Keratinocyte (primary cell): ENCODE measurements around the gene LDLRAD4. TPM values are rescaled to one million over a fixed set of nuclear protein-coding genes. Genes with fewer than 3 reads are reported as not detected.

Experiments
- DNase-seq: peaks from one replicate; pipeline ENCODE4 v3.0.0-alpha.2; 2011; ENCODE audit warnings: low read depth, missing footprints, low spot score
- FAIRE-seq: peaks from 2 replicates; lab custom pipeline; 2011; peaks lifted over from hg19 to GRCh38; lab: Jason Lieb, UNC
- H2AFZ ChIP-seq: 2 replicates; pipeline ENCODE4 v1.6.0; 2012; ENCODE audit warnings: low read length, control low read depth, inconsistent platforms; ENCODE audit not compliant: control insufficient read depth
- H3K27ac ChIP-seq: 2 replicates; pipeline ENCODE4 v1.5.1; 2011; ENCODE audit warnings: low read length; ENCODE audit not compliant: control insufficient read depth, insufficient read depth
- H3K27me3 ChIP-seq: 3 replicates; pipeline ENCODE4 v1.6.0; 2011; ENCODE audit warnings: low read length; ENCODE audit not compliant: control insufficient read depth, insufficient read depth; ENCODE audit errors: extremely low read depth
- H3K36me3 ChIP-seq, 2 experiments: 2 replicates in 1 of 2; 3 replicates in 1 of 2; pipeline ENCODE4 v1.5.1; 2011; ENCODE audit warnings: low read length in 2 of 2, mild to moderate bottlenecking in 1 of 2; ENCODE audit not compliant: control insufficient read depth in 2 of 2, insufficient read depth in 2 of 2; ENCODE audit errors: extremely low read depth in 1 of 2
- H3K4me1 ChIP-seq: 3 replicates; pipeline ENCODE4 v1.5.1; 2011; ENCODE audit warnings: low read length; ENCODE audit not compliant: control insufficient read depth, insufficient read depth; ENCODE audit errors: extremely low read depth
- H3K4me2 ChIP-seq: 3 replicates; pipeline ENCODE4 v1.6.0; 2011; ENCODE audit warnings: low read depth, low read length; ENCODE audit not compliant: control insufficient read depth, insufficient read depth; ENCODE audit errors: extremely low read depth
- H3K4me3 ChIP-seq, 3 experiments: fragments of 200-600 bp in 1 of 3; sonication (generic) in 1 of 3; 2 replicates in 2 of 3; 3 replicates in 1 of 3; pipeline ENCODE4 v1.5.1; 2011 to 2016; ENCODE audit warnings: low read length in 3 of 3, mild to moderate bottlenecking in 3 of 3, control low read depth in 2 of 3, inconsistent platforms in 1 of 3, low read depth in 1 of 3, mixed read lengths in 1 of 3, mixed run types in 1 of 3, moderate library complexity in 1 of 3; ENCODE audit not compliant: control insufficient read depth in 2 of 3, insufficient read depth in 2 of 3; ENCODE audit errors: extremely low read depth in 1 of 3
- H3K79me2 ChIP-seq: 2 replicates; pipeline ENCODE4 v1.6.0; 2012; ENCODE audit warnings: low read length; ENCODE audit not compliant: control insufficient read depth, insufficient read depth
- H3K9ac ChIP-seq: 3 replicates; pipeline ENCODE4 v1.6.0; 2011; ENCODE audit warnings: low read length; ENCODE audit not compliant: control insufficient read depth, insufficient read depth; ENCODE audit errors: extremely low read depth
- H3K9me1 ChIP-seq: 3 replicates; pipeline ENCODE4 v1.6.0; 2011; ENCODE audit warnings: low read length; ENCODE audit not compliant: control insufficient read depth, insufficient read depth; ENCODE audit errors: extremely low read depth
- H3K9me3 ChIP-seq: 2 replicates; pipeline ENCODE4 v1.5.1; 2012; ENCODE audit warnings: low read depth, low read length; ENCODE audit not compliant: control insufficient read depth
- H4K20me1 ChIP-seq: 3 replicates; pipeline ENCODE4 v1.6.0; 2011; ENCODE audit warnings: low read length; ENCODE audit not compliant: control insufficient read depth, insufficient read depth; ENCODE audit errors: extremely low read depth
- EZH2 ChIP-seq: IDR thresholded peaks from one replicate; pipeline ENCODE4 v1.6.1; 2012; ENCODE audit warnings: inconsistent platforms, mild to moderate bottlenecking, low read length, moderate library complexity
- dilution Hi-C: fragments of 300-500 bp; cut with MboI; formaldehyde crosslinking; loops from one replicate; pipeline ENCODE4 v1.7.0; 2020; ENCODE audit warnings: low sequenced_read_pairs; ENCODE audit not compliant: extremely low pct_ligation_motif_present
- polyA plus RNA-seq, 5 experiments: library from polyadenylated mRNA; depleted of rRNA in 3 of 5; stranded (reverse) in 3 of 5; stranded (forward) in 1 of 5; unstranded in 1 of 5; fragments of >200 nt; gene quantifications; 1 replicate in 1 of 5; 2 replicates in 3 of 5; 3 replicates in 1 of 5; pipeline versions ENCODE4 v1.2.1 to v1.2.3, GENCODE V29; 2011 to 2012; ENCODE audit warnings: missing spikeins in 2 of 5, low read depth in 1 of 5, low replicate concordance in 1 of 5
- TF ChIP-seq, protein P1 (sequence below), 3 experiments: IDR thresholded peaks in 1 of 3; conservative IDR thresholded peaks in 1 of 3; optimal IDR thresholded peaks in 1 of 3; 2 replicates in 2 of 3; 3 replicates in 1 of 3; pipeline versions ENCODE3 to v1.5.1; 2011; ENCODE audit warnings: low read length in 3 of 3, mild to moderate bottlenecking in 3 of 3, moderate library complexity in 2 of 3, control low read depth in 1 of 3, inconsistent platforms in 1 of 3; ENCODE audit not compliant: insufficient read depth in 2 of 3; ENCODE audit errors: extremely low read depth in 1 of 3

LDLRAD4 gene
- polyA plus RNA-seq, 1 donor (not counting 4 experiments of a cell fraction or from before 2014, with no cell fraction given) = not detected

DNA sequence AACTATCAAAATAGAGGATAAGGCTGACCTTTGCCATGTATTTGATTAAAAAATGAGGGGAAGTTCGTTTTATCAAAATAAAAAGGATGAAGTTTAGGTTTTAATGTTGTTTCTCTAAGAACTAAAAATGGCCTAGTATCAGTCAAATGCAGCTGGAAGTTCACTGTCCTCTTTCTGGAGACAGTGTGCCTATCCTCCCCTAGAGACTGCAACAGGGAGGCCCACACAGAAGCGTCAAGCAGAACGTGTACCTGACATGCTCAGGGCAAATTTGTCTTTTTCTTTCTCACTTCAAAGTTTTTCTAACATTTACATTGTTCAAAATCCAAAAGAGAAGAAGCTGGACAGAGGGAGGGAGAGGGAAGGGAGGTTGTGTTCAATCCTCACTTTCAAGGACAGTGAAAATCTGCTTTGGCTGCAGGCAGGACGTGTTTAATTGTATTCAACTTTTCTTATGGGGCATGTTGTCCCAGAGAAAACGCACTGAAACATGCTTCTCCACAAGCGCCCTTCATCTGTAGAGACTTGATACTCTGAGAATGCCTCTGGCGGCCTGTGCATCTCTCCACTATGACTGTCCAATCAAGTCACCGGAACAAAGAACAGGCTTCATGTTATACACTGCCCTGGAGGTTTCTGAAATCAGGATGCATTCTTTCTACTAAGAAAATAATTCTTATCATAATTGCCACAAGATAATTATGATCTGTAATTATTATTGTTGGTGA, 442.7 kb downstream of the LDLRAD4 start:
- H3K79me2 ChIP-seq = no peaks in the 10 kb centered on the region
- H3K9me1 ChIP-seq = no peaks in the 10 kb centered on the region
- no peaks in the 10 kb centered on the region for H3K4me1 ChIP-seq
- H3K4me3 ChIP-seq = no peak overlapping the region
- H3K36me3 ChIP-seq = peaks cover 0 to 3% of the 10 kb centered on the region in 2 experiments
- DNase-seq (no peak), FAIRE-seq (no peak)
- H4K20me1 ChIP-seq = no peaks in the 10 kb centered on the region
- no peak overlapping the region for H3K9ac ChIP-seq
- no peaks in the 10 kb centered on the region for H3K9me3 ChIP-seq
- dilution Hi-C loops = no loop called here
- H3K27ac ChIP-seq = no peak overlapping the region
- no peak for TF ChIP-seq EZH2
- TF ChIP-seq, protein P1, sequence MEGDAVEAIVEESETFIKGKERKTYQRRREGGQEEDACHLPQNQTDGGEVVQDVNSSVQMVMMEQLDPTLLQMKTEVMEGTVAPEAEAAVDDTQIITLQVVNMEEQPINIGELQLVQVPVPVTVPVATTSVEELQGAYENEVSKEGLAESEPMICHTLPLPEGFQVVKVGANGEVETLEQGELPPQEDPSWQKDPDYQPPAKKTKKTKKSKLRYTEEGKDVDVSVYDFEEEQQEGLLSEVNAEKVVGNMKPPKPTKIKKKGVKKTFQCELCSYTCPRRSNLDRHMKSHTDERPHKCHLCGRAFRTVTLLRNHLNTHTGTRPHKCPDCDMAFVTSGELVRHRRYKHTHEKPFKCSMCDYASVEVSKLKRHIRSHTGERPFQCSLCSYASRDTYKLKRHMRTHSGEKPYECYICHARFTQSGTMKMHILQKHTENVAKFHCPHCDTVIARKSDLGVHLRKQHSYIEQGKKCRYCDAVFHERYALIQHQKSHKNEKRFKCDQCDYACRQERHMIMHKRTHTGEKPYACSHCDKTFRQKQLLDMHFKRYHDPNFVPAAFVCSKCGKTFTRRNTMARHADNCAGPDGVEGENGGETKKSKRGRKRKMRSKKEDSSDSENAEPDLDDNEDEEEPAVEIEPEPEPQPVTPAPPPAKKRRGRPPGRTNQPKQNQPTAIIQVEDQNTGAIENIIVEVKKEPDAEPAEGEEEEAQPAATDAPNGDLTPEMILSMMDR (optimal IDR thresholded peaks at IDR 0.05 in 1 of 3, IDR thresholded peaks at IDR 0.05 in 1 of 3, conservative IDR thresholded peaks at IDR 0.05 in 1 of 3; ENCODE audit: extremely low read depth in 1 of 3, insufficient read depth in 2 of 3, low read length in 3 of 3) = no peak
- no peak overlapping the region for H2AFZ ChIP-seq
- no peaks in the 10 kb centered on the region for H3K27me3 ChIP-seq
- H3K4me2 ChIP-seq = no peak overlapping the region

DNA sequence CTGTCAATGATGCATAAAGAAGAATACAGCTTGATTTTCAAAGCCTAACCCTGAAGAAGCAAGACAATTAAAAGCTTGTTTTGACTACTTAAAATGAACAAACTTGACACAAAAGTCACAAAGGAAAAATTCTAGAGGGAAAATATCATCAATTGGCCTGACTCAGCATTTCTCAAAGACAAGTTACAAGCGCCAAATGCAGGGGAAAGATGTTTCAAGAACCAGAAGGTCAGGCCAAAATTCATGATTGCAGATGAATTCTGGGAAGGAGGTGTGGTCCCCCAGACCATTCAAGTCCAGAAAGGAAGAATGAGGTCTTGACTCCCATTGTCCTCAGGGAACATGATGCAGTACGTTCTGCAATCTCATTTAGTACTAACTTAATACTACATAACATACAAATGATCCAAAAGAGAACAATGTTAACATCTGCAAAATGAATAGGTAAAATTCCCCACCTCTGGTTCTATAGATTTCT, 443.3 kb downstream of the LDLRAD4 start:
- H3K27ac ChIP-seq = no peak overlapping the region
- no peak overlapping the region for H3K4me2 ChIP-seq
- H3K4me1 ChIP-seq = no peaks in the 10 kb centered on the region
- H3K4me3 ChIP-seq = no peak overlapping the region
- no peaks in the 10 kb centered on the region for H4K20me1 ChIP-seq
- H2AFZ ChIP-seq = no peak overlapping the region
- TF ChIP-seq, protein P1 (optimal IDR thresholded peaks at IDR 0.05 in 1 of 3, IDR thresholded peaks at IDR 0.05 in 1 of 3, conservative IDR thresholded peaks at IDR 0.05 in 1 of 3; ENCODE audit: extremely low read depth in 1 of 3, insufficient read depth in 2 of 3, low read length in 3 of 3) = no peak
- no peak for TF ChIP-seq EZH2
- dilution Hi-C loops = no loop called here
- peaks cover 0 to 3% of the 10 kb centered on the region in 2 experiments for H3K36me3 ChIP-seq
- DNase-seq (no peak), FAIRE-seq (no peak)
- no peaks in the 10 kb centered on the region for H3K9me3 ChIP-seq
- H3K79me2 ChIP-seq = no peaks in the 10 kb centered on the region
- H3K9me1 ChIP-seq = no peaks in the 10 kb centered on the region
- no peak overlapping the region for H3K9ac ChIP-seq
- no peaks in the 10 kb centered on the region for H3K27me3 ChIP-seq
